GM21619 (cell line): ENCODE measurements around the gene GIT1.

Experiments
- ATAC-seq: cut with Tn5 transposase; IDR thresholded peaks from one replicate; pipeline ENCODE4 v1.9.1; 2021; ENCODE audit not compliant: unreplicated experiment

Gene GIT1

GRCh38 chr17:29593591-29594518 lies 4.4 kb upstream of the GIT1 start:
- no peak for ATAC-seq

GRCh38 chr17:29592850-29593551 lies 3.6 kb upstream of the GIT1 start, which contains the start of gene ANKRD13B:
TSS of gene ANKRD13B (plus strand) at chr17:29593132. CDS start at chr17:29593622, 490 bp downstream.
- no peak for ATAC-seq

- ATAC-seq, result no peak
Measured at GRCh38 chr17:29591737-29592608, 2.5 kb upstream of the GIT1 start.

- no peak for ATAC-seq
Measured at GRCh38 chr17:29591146-29591736, 1.8 kb upstream of the GIT1 start.

GRCh38 chr17:29590411-29591145 lies 1.1 kb upstream of the GIT1 start:
- ATAC-seq, result no peak

- peak; percentile 24 for ATAC-seq
Measured at GRCh38 chr17:29588562-29589411, 661 bp downstream of the GIT1 start.

GRCh38 chr17:29588017-29588561 lies 1.4 kb downstream of the GIT1 start:
- ATAC-seq, result no peak

- ATAC-seq, result no peak
Measured at GRCh38 chr17:29587591-29587990, 1.9 kb downstream of the GIT1 start.

- ATAC-seq, result no peak
Measured at GRCh38 chr17:29586676-29587469, 2.6 kb downstream of the GIT1 start.

GRCh38 chr17:29585080-29585751 lies 4.2 kb downstream of the GIT1 start:
- ATAC-seq, result no peak

GRCh38 chr17:29584452-29585079 lies 4.9 kb downstream of the GIT1 start:
- ATAC-seq, result no peak

- no peak for ATAC-seq
Measured at GRCh38 chr17:29583324-29584248, 5.9 kb downstream of the GIT1 start.

GRCh38 chr17:29582772-29583171 lies 6.7 kb downstream of the GIT1 start:
- ATAC-seq, result no peak

- ATAC-seq, result no peak
Measured at GRCh38 chr17:29582254-29582765, 7.1 kb downstream of the GIT1 start.

GRCh38 chr17:29581583-29582253 lies 7.7 kb downstream of the GIT1 start:
- no peak for ATAC-seq
